ENCODE results near the gene INO80C.
"Not testable (repeated sequence)": the region's sequence is repeated elsewhere in the genome, so short reads cannot be mapped to it uniquely, and the experiment has no call there.

INO80C gene

DNA sequence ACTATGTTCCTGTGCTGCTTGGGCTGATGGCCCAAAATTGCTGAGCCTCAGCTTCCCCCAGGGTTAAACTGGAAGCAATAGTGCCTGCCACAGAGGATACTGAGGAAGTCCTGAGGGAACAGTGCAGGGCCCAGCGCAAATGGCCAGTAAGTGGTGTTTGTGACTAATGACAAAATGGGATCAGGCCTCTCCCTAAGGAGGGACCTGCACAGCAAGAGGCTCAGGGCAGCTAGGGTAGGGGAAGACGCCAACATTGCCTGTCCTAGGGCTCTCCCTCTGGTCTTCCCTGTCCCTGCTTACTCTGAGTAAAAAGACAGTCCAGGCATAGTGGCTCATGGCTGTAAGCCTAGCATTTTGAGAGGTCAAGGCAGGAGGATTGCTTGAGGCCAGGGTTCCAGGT is 37.8 kb downstream of the INO80C start:
- DNase-seq (ENCODE audit: low spot score): no peak

DNA sequence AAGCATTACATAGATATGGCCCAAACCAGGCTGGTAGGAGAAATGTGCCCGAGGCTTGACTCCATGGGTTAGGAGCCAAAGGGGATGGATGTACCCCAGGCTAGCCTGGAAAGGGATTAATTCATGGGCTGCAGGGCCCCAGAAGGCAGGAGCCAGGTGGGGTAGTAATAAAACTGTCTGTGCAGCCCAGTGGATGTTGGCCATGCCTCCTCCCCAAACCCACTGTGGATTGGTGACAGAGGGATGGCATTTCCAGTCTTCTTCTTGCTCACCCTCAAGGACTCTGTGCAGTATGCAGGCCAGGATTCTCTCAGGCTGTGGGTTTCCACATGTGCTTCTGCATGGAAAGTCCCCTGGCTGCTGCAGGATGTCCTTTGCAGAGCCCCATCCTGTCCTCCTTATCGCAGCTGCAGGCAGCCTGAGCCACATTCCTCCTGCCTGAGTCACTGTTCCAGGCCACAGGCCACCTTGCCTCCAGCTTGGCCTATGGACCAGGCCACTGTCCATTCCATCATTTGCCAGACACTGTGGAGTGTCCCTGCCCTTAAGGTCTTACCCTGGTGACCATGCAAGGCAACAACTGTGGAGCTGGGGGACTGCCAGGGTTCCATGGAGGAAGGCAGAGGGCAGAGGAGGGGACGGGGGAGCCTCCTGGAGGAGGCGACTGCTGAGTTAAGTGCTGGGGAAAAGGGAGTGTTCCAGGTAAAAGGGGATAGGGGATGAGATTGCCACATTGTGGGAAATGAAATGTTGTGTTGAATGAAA is 38.9 kb downstream of the INO80C start:
- no peak for DNase-seq (ENCODE audit: low spot score)

DNA sequence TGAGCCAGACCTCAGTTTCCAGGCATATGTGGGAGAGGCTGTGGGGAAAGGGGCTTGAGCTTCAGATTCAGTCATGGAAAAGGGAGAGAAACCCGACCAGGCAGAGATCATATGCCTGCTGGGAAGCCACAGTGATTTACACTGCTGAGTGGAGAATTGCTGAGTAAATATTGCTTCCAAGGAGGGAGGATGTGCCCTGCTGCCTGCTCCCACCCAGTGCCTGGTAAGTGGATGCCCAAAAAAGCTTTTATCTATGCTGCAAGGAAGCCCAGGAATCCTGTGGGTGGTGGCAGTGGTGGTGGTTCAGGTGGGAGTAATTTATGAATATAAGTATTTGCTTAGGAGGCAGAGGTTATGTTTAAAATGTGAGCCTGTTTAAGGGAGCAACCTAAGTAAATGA is 39.5 kb downstream of the INO80C start:
- no peak for DNase-seq (ENCODE audit: low spot score)

DNA sequence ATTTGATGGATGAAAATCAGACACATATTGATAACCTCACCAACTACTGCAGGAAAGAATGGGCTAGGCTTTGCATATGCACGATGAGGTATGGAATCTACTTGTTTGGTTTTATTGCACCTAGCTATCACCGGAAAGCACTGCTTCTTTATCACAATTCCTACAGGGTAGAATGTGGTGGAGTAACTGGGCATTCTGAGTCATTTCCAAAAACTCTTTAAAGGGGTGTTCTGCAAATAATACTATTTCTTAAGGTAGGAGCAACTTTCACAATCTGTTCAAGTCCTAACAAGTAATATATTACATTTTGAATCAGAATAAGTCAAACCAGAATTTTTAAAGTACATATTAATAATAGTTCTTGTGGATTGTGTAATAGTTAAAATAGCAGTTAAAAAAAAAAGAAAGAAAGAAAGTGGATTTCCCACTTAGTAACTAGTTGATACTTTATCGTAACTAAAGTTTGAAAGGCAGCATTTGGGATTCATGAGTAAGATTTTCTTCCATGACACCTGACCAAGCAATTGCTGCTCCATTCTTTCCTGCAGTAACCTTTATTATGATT is 40.5 kb downstream of the INO80C start:
- DNase-seq (ENCODE audit: low spot score): no peak

DNA sequence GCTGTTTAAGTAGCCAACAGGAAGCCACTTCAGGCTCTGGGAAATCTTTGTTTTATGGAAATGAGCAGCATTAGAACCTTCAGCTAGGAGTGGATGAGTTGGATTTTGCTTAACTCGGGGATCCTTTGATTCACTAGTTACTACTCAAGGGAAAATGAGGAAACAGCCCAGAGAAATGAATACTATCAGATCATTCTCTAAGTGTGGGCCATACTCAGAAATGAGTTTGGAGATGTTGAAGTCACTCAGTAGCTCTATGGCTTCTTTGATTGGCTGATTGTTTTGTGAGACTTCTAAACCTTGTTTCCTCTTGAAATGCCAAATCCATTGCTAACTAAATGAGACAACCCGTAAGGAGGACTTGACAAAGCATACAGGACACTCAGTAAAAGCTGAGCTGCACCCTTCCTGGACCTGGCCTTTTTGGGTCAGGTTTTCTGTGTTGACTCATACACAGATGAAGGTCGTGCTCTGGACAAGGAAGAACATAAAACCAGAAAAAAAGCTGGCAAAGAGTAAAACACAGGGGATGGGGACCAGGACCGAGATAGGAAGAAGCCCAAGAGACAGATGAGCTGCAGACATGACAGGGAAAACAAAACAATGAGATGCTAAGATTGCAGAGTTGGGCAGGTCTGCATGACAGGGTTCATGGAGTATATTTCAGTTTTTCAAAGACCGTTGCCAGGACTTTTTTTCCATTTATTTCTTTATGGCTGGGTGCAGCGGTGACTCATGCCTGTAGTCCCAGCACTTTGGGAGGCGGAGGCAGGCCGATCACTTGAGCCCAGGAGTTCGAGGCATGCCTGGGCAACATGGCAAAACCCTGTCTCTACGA is 41.6 kb downstream of the INO80C start:
- DNase-seq (ENCODE audit: low spot score): no peak

DNA sequence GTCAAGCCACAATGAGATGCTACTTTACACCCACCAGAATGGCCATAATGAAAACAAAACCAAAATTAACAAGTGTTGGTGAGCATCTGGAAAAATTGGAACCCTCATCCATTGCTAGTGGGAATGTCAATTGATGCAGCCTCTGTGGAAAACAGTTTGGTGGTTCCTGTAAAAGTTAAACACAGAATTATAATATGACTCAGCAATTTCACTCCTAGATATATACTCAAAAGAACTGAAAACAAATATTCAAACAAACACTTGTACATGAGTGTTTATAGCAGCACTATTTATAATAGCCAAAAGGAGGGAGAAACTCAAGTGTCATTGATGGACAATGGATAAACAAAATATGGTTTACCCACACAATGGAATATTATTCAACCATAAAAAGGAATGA is 43.0 kb downstream of the INO80C start:
- no peak for DNase-seq (ENCODE audit: low spot score)

DNA sequence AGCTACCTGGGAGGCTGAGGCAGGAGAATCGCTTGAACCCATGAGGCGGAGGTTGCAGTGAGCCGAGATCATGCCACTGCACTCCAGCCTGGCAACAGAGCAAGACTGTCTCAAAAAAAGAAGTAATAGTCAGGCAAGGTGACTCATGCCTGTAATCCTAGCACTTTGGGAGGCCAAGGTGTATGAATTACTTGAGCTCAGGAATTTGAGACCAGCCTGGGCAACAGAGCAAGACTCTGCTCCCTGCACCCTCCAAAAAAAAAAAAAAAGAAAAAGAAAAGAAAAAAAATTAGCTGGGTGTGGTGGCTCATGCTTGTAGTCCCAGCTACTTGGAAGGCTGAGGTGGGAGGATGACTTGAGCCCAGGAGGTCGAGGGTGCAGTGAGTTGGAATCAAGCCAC is 44.7 kb downstream of the INO80C start:
- DNase-seq (ENCODE audit: low spot score): not testable (repeated sequence)

DNA sequence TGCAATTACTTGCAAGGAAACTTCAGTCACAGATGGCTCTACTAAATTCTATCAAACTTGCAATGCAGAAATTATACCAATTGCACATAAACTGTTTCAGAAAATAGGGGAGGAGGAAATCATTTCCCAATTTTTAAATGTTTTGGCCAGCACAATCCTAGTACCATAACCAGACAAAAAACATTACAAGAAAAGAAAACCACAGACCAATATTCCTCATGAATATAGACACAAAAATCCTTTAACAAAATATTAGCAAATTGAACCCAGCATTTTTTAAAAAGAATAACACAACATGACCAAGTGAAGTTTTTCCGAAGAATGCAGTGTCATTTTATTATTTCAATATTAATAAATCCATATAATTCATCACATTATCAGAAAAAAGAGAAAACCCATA is 45.8 kb downstream of the INO80C start:
- DNase-seq (ENCODE audit: low spot score): no peak

DNA sequence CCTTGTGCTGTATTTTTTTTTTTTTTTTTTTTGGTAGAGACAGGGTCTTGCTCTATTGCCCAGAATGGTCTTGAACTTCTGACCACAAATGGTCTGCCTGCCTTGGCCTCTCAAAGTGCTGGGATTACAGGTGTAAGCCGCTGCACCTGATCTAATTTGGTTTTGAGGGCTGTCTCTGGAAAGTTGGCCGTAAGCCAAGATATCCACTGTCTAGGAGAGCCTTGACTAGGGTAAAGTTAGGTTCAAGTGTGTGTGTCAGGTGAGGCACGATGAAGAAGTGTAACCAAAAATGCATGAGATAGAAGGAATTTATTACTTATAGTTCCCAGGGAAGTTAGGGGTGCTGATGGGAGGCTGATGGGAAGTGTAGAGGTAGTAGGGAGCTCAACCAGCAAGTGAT is 46.7 kb downstream of the INO80C start:
- no peak for DNase-seq (ENCODE audit: low spot score)

DNA sequence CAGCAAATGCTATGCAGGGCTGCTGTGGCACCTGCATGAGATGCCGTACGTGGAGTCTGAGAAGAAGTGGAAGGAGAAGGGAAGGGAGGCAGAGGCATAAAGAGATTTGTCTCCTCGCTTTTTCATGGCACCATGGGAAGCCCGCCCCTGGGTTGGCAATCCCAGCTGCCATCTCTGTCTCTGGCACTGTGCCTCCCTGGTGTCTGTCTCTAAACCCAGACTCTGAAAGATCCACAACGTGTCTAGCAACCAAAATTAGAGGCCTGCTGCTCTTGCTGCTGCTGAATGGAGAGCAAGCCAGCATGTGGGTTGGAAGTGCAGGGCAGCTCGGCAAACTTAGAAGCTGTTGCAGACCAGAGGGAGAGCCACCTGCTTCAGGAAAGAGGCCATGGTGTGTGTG is 53.1 kb downstream of the INO80C start:
- peak; percentile 59 for DNase-seq (ENCODE audit: low spot score)

DNA sequence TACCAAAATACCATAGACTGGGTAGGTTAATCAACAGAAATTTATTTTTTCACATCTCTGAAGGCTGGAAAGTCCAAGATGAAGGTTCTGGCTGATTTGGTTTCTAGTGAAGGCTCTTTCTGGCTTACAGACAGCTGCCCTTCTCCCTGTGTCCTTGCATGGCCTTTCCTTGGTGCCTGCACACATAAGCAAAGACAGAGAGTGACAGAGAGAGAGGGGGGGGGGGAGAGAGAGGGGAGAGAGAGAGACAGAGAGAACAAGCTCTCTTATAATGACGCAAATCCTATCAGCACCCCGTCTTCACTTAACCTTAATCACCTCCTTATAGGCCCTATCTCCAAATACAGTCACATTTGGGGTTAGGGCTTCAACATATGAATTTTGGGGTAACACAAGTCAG is 53.9 kb downstream of the INO80C start:
- no peak for DNase-seq (ENCODE audit: low spot score)

DNA sequence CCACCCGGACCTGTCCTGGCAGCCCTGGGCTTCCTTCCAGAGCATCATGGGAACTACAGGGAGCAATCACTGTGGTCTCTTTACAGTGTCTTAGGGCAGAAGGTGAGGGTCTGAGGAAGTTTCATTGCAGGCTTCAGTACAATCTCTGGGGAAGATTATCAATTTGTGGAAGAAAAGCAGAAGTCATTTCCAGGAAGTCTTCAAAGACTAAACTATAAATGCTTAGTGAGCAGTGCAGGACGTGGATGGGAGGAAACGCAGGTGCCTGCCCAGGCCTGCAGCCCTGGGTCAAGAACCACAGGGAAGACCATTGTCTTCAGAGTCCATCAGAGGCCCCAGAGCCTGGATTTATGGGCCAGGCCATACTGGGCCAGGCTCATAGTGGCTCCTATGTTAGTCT is 54.3 kb downstream of the INO80C start:
- no peak for DNase-seq (ENCODE audit: low spot score)

DNA sequence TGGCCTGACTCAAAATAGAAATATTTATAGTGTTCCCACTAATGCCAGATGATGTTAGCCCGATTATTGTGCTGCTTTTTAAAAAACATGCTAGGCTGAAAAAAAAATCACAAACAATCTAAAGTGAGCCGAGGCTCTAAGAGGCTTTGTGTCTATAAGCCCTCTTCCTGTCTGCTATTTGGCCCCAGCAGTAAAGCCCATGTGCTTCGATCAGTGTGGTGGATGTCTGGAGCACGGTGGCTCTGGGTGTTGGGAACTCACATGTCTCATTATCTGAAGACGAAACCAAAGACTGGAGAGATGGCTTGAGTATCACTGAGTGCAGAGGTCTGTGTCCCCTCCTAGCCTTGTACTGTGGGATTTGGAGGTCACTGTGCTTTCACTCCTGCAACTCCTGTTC is 55.1 kb downstream of the INO80C start:
- DNase-seq (ENCODE audit: low spot score): no peak

DNA sequence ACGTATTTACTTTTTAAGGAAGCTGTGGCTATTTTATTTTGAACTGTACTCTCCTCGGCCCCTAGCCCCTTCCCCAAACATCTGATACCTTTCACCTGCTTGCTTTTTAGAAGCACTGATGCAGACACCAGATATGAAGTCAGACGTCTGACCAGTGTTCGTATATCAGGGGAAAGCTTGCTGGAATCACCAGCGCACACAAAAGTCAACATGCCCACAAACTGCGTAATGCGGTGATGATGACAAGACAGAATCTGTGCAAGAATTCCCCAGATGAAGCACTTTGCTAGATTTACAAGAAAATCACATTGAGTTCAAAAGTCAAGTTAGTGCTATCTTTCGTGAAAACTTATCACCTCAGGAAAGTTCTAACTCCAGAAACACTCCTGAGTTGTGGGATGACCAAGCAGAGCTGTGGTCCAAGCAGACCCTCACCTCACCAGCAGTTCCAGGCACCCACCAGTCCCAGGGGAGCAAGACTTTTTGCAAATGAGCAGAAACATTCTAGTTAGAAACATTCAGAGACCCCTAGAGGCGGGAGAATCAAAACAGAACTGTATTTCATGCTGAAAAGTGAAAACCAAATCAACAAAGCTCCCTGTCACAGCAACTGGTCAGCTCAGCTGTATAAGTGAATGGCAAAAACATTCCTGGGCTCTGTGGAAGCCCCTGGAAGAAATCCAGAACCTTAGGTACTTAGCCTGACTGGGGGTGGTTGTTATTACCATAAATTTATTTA is 55.7 kb downstream of the INO80C start:
- no peak for DNase-seq (ENCODE audit: low spot score)

DNA sequence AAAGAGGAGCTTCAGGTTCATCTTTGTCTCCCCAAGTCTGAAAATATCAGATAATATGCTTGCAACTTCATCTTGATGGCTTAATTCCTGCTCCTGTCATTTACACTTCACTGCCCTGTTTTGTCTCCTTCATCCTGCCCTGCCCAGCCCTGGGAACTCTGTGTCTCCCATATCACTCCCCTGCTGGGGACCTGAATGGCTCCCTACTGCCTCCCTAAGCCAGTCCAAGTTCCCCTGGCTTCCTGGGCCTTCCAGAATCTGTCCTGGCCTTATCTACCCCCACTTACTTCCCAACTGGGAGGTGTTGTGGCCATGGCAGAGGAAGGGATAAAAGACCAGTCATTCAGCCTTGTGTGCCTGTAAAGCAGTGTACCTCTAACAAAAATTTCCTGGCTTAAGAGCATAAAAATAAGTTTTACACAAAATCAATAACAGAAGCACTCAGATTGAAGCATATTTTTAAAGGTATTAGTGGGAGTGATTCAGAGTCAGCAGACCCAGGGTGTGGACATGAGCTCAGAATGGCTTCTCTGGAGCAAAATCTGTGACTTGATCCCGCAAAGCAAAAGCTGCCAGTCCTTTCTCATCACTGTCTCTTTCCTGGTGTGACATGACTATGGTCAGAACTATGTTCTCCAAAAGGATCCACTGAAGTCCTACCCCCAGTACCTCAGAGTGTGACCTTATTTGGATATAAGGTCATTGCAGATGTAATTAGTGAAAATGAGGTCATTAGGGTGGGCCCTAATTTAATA is 59.1 kb downstream of the INO80C start:
- DNase-seq (ENCODE audit: low spot score): no peak

DNA sequence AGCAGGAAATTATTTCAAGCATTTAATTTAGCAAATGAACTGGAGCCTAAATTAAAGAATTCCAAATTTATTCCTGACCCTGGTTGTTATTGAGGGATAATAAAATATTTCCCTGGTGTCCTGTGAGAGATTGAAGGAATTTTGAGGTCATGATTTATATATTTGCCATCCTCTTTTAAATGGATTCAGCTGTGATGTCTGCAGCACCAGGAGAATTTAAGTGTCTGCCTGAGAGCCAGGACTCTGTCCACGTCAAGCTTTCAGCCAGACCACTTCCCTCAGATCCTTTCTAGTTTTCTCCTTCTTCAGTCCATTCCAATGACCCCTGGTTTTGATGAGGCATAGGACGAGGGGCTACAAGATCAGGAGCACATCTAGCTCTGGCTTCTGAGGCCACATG is 59.9 kb downstream of the INO80C start:
- DNase-seq (ENCODE audit: low spot score): no peak

DNA sequence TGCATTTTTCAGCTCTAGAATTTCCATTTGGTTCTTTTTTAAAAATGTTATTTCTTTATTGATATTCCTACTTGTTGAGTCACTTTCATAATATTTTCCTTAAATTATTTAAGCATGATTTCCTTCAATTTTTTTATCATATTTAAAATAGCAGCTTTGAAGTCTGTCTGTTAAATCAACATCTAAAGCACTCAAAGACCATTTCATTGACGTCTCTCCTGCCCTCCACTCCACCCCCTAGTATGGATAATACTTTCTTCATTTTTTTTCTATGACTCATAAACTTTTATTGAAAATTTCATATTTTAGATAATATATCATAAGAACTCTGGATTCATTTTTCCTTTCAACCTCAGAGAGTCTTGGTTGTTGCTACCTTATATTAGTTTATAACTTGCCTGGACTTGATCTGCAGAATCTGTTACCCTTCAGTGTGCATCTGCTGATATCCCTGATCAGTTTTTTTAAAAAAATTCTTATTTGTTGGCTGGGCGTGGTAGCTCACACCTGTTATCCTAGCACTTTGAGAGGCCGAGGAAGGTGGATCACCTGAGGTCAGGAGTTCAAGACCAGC is 61.6 kb downstream of the INO80C start:
- no peak for DNase-seq (ENCODE audit: low spot score)

DNA sequence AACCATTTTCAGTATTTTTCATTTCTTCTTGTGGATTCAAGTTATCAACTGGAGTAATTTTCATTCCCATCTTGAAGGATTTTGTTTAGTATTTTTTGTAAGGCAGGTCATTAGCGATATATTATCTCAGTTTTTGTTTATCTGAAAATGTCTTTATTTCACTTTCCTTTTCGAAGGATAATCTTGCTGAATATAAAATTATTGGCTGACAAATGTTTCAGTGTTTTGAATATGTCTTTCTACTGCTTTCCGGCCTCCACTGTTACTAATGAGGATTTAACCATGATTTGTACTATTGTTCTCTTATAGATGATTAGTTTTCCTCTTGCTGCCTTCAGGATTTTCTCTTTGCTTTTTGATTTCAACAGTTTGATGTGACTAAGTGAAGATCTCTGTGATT is 62.4 kb downstream of the INO80C start:
- DNase-seq (ENCODE audit: low spot score): no peak

DNA sequence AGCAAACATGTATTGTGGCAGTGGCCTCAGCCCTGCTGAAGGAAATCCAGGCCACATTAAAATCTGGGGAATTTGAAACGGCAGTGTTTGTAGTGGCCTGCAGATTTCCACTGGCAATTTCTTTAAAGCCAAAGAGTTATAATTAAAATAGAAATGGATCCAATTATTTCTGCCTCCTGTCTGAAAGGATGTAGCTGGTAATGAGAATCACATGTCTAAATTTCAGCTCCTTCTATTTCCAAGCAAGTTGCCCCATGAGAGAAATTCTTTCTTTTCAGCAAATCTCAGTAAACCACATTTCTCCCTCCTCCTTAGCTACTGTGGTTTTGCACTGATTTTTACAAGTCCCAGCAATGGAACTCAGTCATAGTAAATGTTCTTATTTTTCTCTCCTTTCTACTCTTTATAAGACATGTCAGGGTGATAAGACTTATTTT is 65.2 kb downstream of the INO80C start:
- DNase-seq (ENCODE audit: low spot score): no peak

DNA sequence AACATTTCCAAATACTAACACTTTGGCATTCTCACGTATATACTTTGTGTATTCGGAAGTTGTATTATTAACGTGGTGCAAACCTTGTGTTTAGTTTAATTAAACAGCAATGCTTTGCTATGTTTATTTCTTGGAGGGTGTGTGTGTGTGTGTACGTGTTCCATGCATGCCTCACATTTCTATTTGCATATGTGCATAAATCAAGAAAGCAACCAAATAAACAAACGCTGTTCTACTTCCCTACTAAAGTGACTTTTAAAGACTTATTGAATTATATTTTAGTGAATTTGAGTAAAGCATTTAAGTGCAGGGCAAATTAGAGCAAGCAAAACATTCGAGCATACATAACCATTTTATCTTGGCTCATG is 66.4 kb downstream of the INO80C start:
- DNase-seq (ENCODE audit: low spot score): no peak

DNA sequence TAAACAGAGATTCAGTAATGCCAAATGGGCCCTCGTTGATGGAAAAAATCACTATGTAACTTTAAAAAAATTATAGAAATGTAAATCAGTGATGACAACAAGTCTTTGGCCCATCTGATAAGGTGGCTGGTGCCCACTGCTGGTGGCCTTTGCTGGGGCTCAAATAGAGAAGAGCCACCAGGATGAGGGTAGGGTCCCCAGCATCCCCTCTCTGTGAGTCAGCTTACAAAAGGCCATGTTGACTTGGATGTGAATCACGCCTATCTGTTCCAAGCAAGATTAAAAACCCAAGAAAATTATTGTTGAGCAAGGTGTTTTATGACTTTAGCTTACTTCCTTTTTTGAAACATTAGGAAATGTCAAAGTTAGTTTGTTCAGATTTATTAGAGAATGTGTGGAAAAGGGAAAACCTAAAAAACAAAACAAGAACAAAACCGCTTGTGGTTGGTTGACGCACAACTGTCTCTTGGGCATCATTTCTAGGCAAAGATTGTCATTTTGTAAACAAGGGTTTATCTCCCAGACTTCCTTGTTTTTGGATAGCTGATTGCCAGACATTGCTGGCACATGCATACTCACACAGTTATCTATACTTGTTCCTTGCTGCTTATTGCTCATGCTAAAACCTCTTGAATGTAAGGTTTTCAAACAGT is 66.9 kb downstream of the INO80C start:
- DNase-seq (ENCODE audit: low spot score): no peak
